Dendritic cell treated with granulocyte-macrophage colony-stimulating factor and Interleukin-4, amounts not matched to agents 40 ng/mL and 50 ng/mL, for 4 days (primary cell): Measurements from ENCODE around the gene CHD2.

ENCODE experiments used
- H3K27ac Mint-ChIP-seq: one replicate; pipeline ENCODE4 v1.8.0; 2022; ENCODE audit warnings: mild to moderate bottlenecking, mixed read lengths
- H3K27me3 Mint-ChIP-seq: one replicate; pipeline ENCODE4 v1.8.0; 2022; ENCODE audit warnings: mild to moderate bottlenecking, mixed read lengths
- H3K36me3 Mint-ChIP-seq: one replicate; pipeline ENCODE4 v1.8.0; 2022; ENCODE audit warnings: low read depth, mixed read lengths
- H3K4me1 Mint-ChIP-seq: one replicate; pipeline ENCODE4 v1.8.0; 2022; ENCODE audit warnings: low read depth, mixed read lengths
- H3K4me3 Mint-ChIP-seq: one replicate; pipeline ENCODE4 v1.8.0; 2022; ENCODE audit warnings: mild to moderate bottlenecking, moderate library complexity, mixed read lengths
- H3K9me3 Mint-ChIP-seq: one replicate; pipeline ENCODE4 v1.8.0; 2022; ENCODE audit warnings: mixed read lengths
- intact Hi-C: fragments of 100-400 bp; cut with micrococcal nuclease; formaldehyde crosslinking; loops from one replicate; pipeline ENCODE4 v1.15.0; 2022

The CHD2 gene

GRCh38 chr15:92989470-92989869, 89.3 kb downstream of the CHD2 start:
- intact Hi-C loops, result no loop called here
- H3K4me1 Mint-ChIP-seq, result peaks cover 10% of the 10 kb centered on the region
- H3K4me3 Mint-ChIP-seq, result no peak overlapping the region
- H3K36me3 Mint-ChIP-seq, result peaks cover 93% of the 10 kb centered on the region
- H3K27ac Mint-ChIP-seq, result no peak overlapping the region
- H3K9me3 Mint-ChIP-seq, result no peaks in the 10 kb centered on the region
- no peaks in the 10 kb centered on the region for H3K27me3 Mint-ChIP-seq

- intact Hi-C loops, result no loop called here
- H3K4me1 Mint-ChIP-seq, result peaks cover 10% of the 10 kb centered on the region
- no peaks in the 10 kb centered on the region for H3K27me3 Mint-ChIP-seq
- H3K9me3 Mint-ChIP-seq, result no peaks in the 10 kb centered on the region
- no peak overlapping the region for H3K27ac Mint-ChIP-seq
- peaks cover 96% of the 10 kb centered on the region for H3K36me3 Mint-ChIP-seq
- H3K4me3 Mint-ChIP-seq, result no peak overlapping the region
Measured at GRCh38 chr15:92990031-92990430, 89.9 kb downstream of the CHD2 start.

- no peak overlapping the region for H3K27ac Mint-ChIP-seq
- no peaks in the 10 kb centered on the region for H3K9me3 Mint-ChIP-seq
- peaks cover 96% of the 10 kb centered on the region for H3K36me3 Mint-ChIP-seq
- H3K4me1 Mint-ChIP-seq, result peaks cover 10% of the 10 kb centered on the region
- H3K27me3 Mint-ChIP-seq, result no peaks in the 10 kb centered on the region
- H3K4me3 Mint-ChIP-seq, result no peak overlapping the region
- intact Hi-C loops, result no loop called here
Measured at GRCh38 chr15:92992720-92993119, 92.6 kb downstream of the CHD2 start.

- Mint-ChIP-seq H3K27me3 (no peaks in the 10 kb centered on the region), H3K36me3 (peaks cover 96% of the 10 kb centered on the region), H3K9me3 (no peaks in the 10 kb centered on the region), H3K27ac (no peak overlapping the region), H3K4me3 (no peak overlapping the region), H3K4me1 (no peaks in the 10 kb centered on the region)
- intact Hi-C loops, result no loop called here
Measured at GRCh38 chr15:92997821-92998220, 97.7 kb downstream of the CHD2 start.

GRCh38 chr15:93001156-93001555, 101.0 kb downstream of the CHD2 start:
- Mint-ChIP-seq H3K27ac (no peak overlapping the region), H3K4me1 (no peaks in the 10 kb centered on the region), H3K9me3 (no peaks in the 10 kb centered on the region), H3K36me3 (peaks cover 100% of the 10 kb centered on the region), H3K27me3 (no peaks in the 10 kb centered on the region), H3K4me3 (no peak overlapping the region)
- intact Hi-C loops, result no loop called here

GRCh38 chr15:93001881-93002280, 101.8 kb downstream of the CHD2 start:
- intact Hi-C loops, result no loop called here
- Mint-ChIP-seq H3K4me3 (no peak overlapping the region), H3K27me3 (no peaks in the 10 kb centered on the region), H3K9me3 (no peaks in the 10 kb centered on the region), H3K4me1 (no peaks in the 10 kb centered on the region), H3K27ac (no peak overlapping the region), H3K36me3 (peaks cover 100% of the 10 kb centered on the region)

GRCh38 chr15:93005133-93005532, 105.0 kb downstream of the CHD2 start:
- Mint-ChIP-seq H3K36me3 (peaks cover 98% of the 10 kb centered on the region), H3K9me3 (no peaks in the 10 kb centered on the region), H3K27me3 (no peaks in the 10 kb centered on the region), H3K4me3 (no peak overlapping the region), H3K27ac (no peak overlapping the region), H3K4me1 (no peaks in the 10 kb centered on the region)
- intact Hi-C loops, result loop anchor here (5.0 kb wide), 1 partner anchor 63 kb away; no protein-coding TSS in a partner anchor

GRCh38 chr15:93007994-93008393, 107.9 kb downstream of the CHD2 start:
- Mint-ChIP-seq H3K27ac (no peak overlapping the region), H3K9me3 (no peaks in the 10 kb centered on the region), H3K4me1 (no peaks in the 10 kb centered on the region), H3K4me3 (no peak overlapping the region), H3K27me3 (no peaks in the 10 kb centered on the region), H3K36me3 (peaks cover 98% of the 10 kb centered on the region)
- intact Hi-C loops, result loop anchor here (5.0 kb wide), 1 partner anchor 66 kb away; no protein-coding TSS in a partner anchor

GRCh38 chr15:93012786-93013185, 112.7 kb downstream of the CHD2 start:
- Mint-ChIP-seq H3K36me3 (peaks cover 100% of the 10 kb centered on the region), H3K4me3 (no peak overlapping the region)
- intact Hi-C loops, result no loop called here

GRCh38 chr15:93017526-93017925, 117.4 kb downstream of the CHD2 start:
- H3K4me1 Mint-ChIP-seq, result no peaks in the 10 kb centered on the region
- no peaks in the 10 kb centered on the region for H3K27me3 Mint-ChIP-seq
- H3K27ac Mint-ChIP-seq, result no peak overlapping the region
- H3K4me3 Mint-ChIP-seq, result no peak overlapping the region
- intact Hi-C loops, result no loop called here
- H3K36me3 Mint-ChIP-seq, result peaks cover 100% of the 10 kb centered on the region
- H3K9me3 Mint-ChIP-seq, result no peaks in the 10 kb centered on the region

More at GRCh38 chr15:93012786-93013185, 112.7 kb downstream of the CHD2 start:
- no peaks in the 10 kb centered on the region for H3K4me1 Mint-ChIP-seq
- no peaks in the 10 kb centered on the region for H3K27me3 Mint-ChIP-seq
- H3K27ac Mint-ChIP-seq, result no peak overlapping the region
- no peaks in the 10 kb centered on the region for H3K9me3 Mint-ChIP-seq

- intact Hi-C loops, result no loop called here
- Mint-ChIP-seq H3K27me3 (no peaks in the 10 kb centered on the region), H3K4me1 (peaks cover 7% of the 10 kb centered on the region), H3K27ac (no peak overlapping the region), H3K4me3 (no peak overlapping the region), H3K36me3 (peaks cover 100% of the 10 kb centered on the region), H3K9me3 (no peaks in the 10 kb centered on the region)
Measured at GRCh38 chr15:93018574-93018973, 118.5 kb downstream of the CHD2 start.

- Mint-ChIP-seq H3K9me3 (no peaks in the 10 kb centered on the region), H3K27me3 (no peaks in the 10 kb centered on the region), H3K4me1 (peaks cover 9% of the 10 kb centered on the region), H3K36me3 (peaks cover 100% of the 10 kb centered on the region), H3K27ac (no peak overlapping the region), H3K4me3 (no peak overlapping the region)
- intact Hi-C loops, result no loop called here
Measured at GRCh38 chr15:93019090-93019489, 119.0 kb downstream of the CHD2 start.

GRCh38 chr15:93019971-93020370, 119.8 kb downstream of the CHD2 start:
- no peaks in the 10 kb centered on the region for H3K27me3 Mint-ChIP-seq
- H3K9me3 Mint-ChIP-seq, result no peaks in the 10 kb centered on the region
- intact Hi-C loops, result no loop called here
- no peak overlapping the region for H3K27ac Mint-ChIP-seq
- H3K36me3 Mint-ChIP-seq, result peaks cover 100% of the 10 kb centered on the region
- peaks cover 18% of the 10 kb centered on the region for H3K4me1 Mint-ChIP-seq
- H3K4me3 Mint-ChIP-seq, result no peak overlapping the region

- H3K4me1 Mint-ChIP-seq, result peaks cover 30% of the 10 kb centered on the region
- intact Hi-C loops, result no loop called here
- no peak overlapping the region for H3K4me3 Mint-ChIP-seq
- no peaks in the 10 kb centered on the region for H3K27me3 Mint-ChIP-seq
- H3K9me3 Mint-ChIP-seq, result no peaks in the 10 kb centered on the region
- H3K36me3 Mint-ChIP-seq, result peaks cover 100% of the 10 kb centered on the region
- H3K27ac Mint-ChIP-seq, result no peak overlapping the region
Measured at GRCh38 chr15:93020976-93021772, 121.0 kb downstream of the CHD2 start.

- H3K4me1 Mint-ChIP-seq, result peaks cover 61% of the 10 kb centered on the region
- peaks cover 88% of the 10 kb centered on the region for H3K36me3 Mint-ChIP-seq
- H3K27me3 Mint-ChIP-seq, result no peaks in the 10 kb centered on the region
- H3K9me3 Mint-ChIP-seq, result no peaks in the 10 kb centered on the region
- H3K27ac Mint-ChIP-seq, result no peak overlapping the region
- intact Hi-C loops, result no loop called here
- H3K4me3 Mint-ChIP-seq, result no peak overlapping the region
Measured at GRCh38 chr15:93024293-93024692, 124.2 kb downstream of the CHD2 start.
